Measurements from ENCODE around the gene GOPC.

Gene GOPC

GRCh38 chr6:117513778-117514365 lies 88.4 kb downstream of the GOPC start:
- FAIRE-seq = no peak

DNA sequence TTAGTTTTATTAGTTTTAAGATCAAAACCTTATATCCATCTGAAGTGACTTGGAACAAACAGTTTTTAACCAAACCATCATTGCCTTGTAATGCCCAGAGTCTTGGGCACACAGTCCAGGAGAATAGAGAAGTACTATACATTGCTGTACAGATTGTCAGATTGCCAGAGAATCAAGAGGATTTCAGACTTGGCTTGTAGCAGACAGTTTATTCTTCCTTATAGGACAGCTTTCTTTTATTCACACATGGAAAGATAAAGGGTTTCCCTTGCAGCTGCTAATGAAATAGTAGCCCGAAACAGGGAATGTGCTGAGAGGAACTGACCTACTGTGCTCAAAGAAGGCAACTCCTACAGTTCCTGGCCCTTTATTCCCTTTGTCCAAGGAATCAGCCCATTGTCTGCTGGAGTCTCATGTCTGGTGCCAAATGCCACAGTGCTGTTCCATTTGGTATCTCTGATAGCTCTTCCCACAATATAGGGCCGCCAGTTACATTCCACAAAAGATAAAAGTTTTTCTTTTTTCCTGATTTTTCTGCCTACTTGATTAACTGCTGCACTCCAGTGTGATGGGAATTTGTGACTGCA lies 89.2 kb downstream of the GOPC start:
- FAIRE-seq = no peak

DNA sequence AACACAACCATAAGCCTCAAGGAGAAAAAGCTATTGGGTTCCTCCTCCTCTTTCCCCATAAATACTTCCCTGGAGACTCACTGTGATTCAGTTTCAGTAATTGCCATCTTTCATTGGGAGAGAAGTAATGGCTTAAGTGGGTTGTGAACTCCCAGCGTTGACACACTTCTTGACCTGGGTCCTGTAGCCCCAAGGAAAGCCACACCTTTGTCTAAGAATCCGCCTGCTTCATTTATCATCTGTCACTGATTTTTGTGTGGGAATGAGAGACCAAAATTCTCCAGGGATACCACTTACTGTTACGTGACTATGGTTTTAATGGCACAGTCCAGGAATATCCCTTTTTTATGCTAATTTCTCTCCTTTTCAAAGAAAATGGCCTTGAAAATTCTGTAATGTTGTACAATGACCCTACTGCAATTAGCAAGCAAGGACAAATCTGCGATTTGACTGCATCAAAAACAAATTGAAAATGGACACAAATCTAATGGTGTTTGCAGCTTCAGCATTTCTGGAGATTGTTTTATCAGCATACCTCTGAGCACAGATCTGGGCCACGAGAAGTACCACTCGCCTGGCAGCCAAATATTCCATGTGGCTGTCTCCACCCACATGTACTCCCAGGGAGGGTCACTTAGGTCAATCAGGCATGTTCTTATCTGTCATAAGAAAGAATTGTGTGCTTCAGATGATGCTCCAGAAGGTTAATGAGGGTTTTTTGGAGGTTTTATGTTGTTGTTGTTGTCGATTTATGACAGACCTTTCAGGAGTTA lies 90.1 kb downstream of the GOPC start:
- FAIRE-seq = no peak
